Activated T-cell treated with anti-CD3 and anti-CD28 coated beads for 48 hours (primary cell): ENCODE results near the gene KISS1.
"Not testable (repeated sequence)": the region's sequence is repeated elsewhere in the genome, so short reads cannot be mapped to it uniquely, and the experiment has no call there.

Experiments used
- DNase-seq: peaks from one replicate; pipeline ENCODE4 v3.0.0-alpha.2; 2020; ENCODE audit warnings: low read depth

Gene KISS1

GRCh38 chr1:204196068-204196795 lies at the start of gene KISS1:
Gene KISS1 (minus strand): TSS chr1:204196491. CDS start chr1:204192876, 3,615 bp downstream.
- no peak for DNase-seq

- no peak for DNase-seq
Measured at GRCh38 chr1:204242920-204243319, 46.6 kb upstream of the KISS1 start.

- DNase-seq, result no peak
Measured at GRCh38 chr1:204241914-204242313, 45.6 kb upstream of the KISS1 start.

GRCh38 chr1:204241050-204241449 lies 44.8 kb upstream of the KISS1 start:
- no peak for DNase-seq

- DNase-seq, result no peak
Measured at GRCh38 chr1:204240233-204240632, 43.9 kb upstream of the KISS1 start.

- not testable (repeated sequence) for DNase-seq
Measured at GRCh38 chr1:204239401-204239800, 43.1 kb upstream of the KISS1 start.

GRCh38 chr1:204238520-204238919 lies 42.2 kb upstream of the KISS1 start:
- not testable (repeated sequence) for DNase-seq

- DNase-seq, result not testable (repeated sequence)
Measured at GRCh38 chr1:204237515-204237914, 41.2 kb upstream of the KISS1 start.

GRCh38 chr1:204232526-204232925 lies 36.2 kb upstream of the KISS1 start:
- DNase-seq, result no peak

- no peak for DNase-seq
Measured at GRCh38 chr1:204230211-204230610, 33.9 kb upstream of the KISS1 start.

GRCh38 chr1:204228896-204229295 lies 32.6 kb upstream of the KISS1 start:
- no peak for DNase-seq

- no peak for DNase-seq
Measured at GRCh38 chr1:204227996-204228785, 31.9 kb upstream of the KISS1 start.

- DNase-seq, result no peak
Measured at GRCh38 chr1:204227351-204227750, 31.1 kb upstream of the KISS1 start.

- DNase-seq, result no peak
Measured at GRCh38 chr1:204225841-204226735, 29.8 kb upstream of the KISS1 start.

GRCh38 chr1:204224655-204225054 lies 28.4 kb upstream of the KISS1 start:
- no peak for DNase-seq

GRCh38 chr1:204223129-204223860 lies 27.0 kb upstream of the KISS1 start:
- no peak for DNase-seq

GRCh38 chr1:204222764-204223055 lies 26.4 kb upstream of the KISS1 start:
- no peak for DNase-seq

- DNase-seq, result no peak
Measured at GRCh38 chr1:204222006-204222763, 25.9 kb upstream of the KISS1 start.

GRCh38 chr1:204221271-204221670 lies 25.0 kb upstream of the KISS1 start:
- DNase-seq, result no peak

- no peak for DNase-seq
Measured at GRCh38 chr1:204219971-204220616, 23.8 kb upstream of the KISS1 start.

- DNase-seq, result no peak
Measured at GRCh38 chr1:204218552-204218951, 22.3 kb upstream of the KISS1 start.
